ENCODE measurements around the gene NR6A1.

Gene NR6A1

GRCh38 chr9:124803911-124804310 is 32.8 kb upstream of the NR6A1 start:
- no peak overlapping the region for H3K4me3 ChIP-seq (ENCODE audit: control insufficient read depth, low read depth, low read length)
- no peak for DNase-seq (ENCODE audit: low read depth)
- no peak for TF ChIP-seq CTCF (IDR thresholded peaks at IDR 0.05; ENCODE audit: control insufficient read depth, insufficient read depth, low read depth, low read length, missing control alignments)

GRCh38 chr9:124802426-124802825 is 31.3 kb upstream of the NR6A1 start:
- no peak for DNase-seq (ENCODE audit: low read depth)
- no peak for TF ChIP-seq CTCF (IDR thresholded peaks at IDR 0.05; ENCODE audit: control insufficient read depth, insufficient read depth, low read depth, low read length, missing control alignments)
- H3K4me3 ChIP-seq (ENCODE audit: control insufficient read depth, low read depth, low read length): no peak overlapping the region

GRCh38 chr9:124801356-124801755 is 30.2 kb upstream of the NR6A1 start:
- no peak for DNase-seq (ENCODE audit: low read depth)
- no peak overlapping the region for H3K4me3 ChIP-seq (ENCODE audit: control insufficient read depth, low read depth, low read length)
- TF ChIP-seq CTCF (IDR thresholded peaks at IDR 0.05; ENCODE audit: control insufficient read depth, insufficient read depth, low read depth, low read length, missing control alignments): no peak

- DNase-seq (ENCODE audit: low read depth): no peak
- H3K4me3 ChIP-seq (ENCODE audit: control insufficient read depth, low read depth, low read length): no peak overlapping the region
- no peak for TF ChIP-seq CTCF (IDR thresholded peaks at IDR 0.05; ENCODE audit: control insufficient read depth, insufficient read depth, low read depth, low read length, missing control alignments)
Observed at GRCh38 chr9:124800306-124801259, 29.5 kb upstream of the NR6A1 start.

GRCh38 chr9:124799274-124800006 is 28.3 kb upstream of the NR6A1 start:
- no peak overlapping the region for H3K4me3 ChIP-seq (ENCODE audit: control insufficient read depth, low read depth, low read length)
- no peak for TF ChIP-seq CTCF (IDR thresholded peaks at IDR 0.05; ENCODE audit: control insufficient read depth, insufficient read depth, low read depth, low read length, missing control alignments)
- DNase-seq (ENCODE audit: low read depth): no peak

GRCh38 chr9:124797343-124798103 is 26.4 kb upstream of the NR6A1 start:
- H3K4me3 ChIP-seq (ENCODE audit: control insufficient read depth, low read depth, low read length): no peak overlapping the region
- no peak for DNase-seq (ENCODE audit: low read depth)
- TF ChIP-seq CTCF (IDR thresholded peaks at IDR 0.05; ENCODE audit: control insufficient read depth, insufficient read depth, low read depth, low read length, missing control alignments): no peak
